ENCODE measurements around the gene GRID2IP.
A peak's percentile ranks its signal among the peaks of the same experiment; 100 is the strongest.

GRID2IP gene

DNA sequence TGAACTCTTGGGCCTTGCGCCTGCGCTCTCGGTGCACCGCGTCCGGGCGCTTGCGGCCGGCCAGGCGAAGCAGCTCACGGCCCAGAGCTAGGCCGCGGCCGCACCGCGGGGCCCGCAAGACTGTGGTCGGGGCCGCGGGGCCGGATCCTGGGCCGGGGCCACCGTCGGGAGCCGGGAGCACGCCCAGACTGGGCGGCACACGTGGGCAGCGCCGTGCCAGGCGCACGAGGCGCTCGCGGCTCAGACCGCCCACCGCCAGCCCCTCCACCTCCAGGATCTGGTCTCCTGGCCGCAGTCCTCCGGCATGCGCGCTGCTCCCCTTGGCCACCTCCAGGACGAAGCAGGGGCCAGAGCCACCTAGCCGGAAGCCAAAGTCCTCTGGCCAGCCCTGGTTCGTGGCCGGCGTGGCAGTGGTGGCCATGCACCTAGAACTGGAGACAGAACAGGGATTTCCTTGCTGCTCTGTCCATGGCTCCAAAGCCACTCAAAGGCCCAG lies at the start of gene GRID2IP:
TSS of gene GRID2IP (minus strand) at position 446 of the 496 bp plus-strand sequence. CDS start at position 421, 25 bp downstream.
- H4K20me1 ChIP-seq (ENCODE audit: insufficient read depth, low read length), result no peaks in the 10 kb centered on the region
- H3K9ac ChIP-seq (ENCODE audit: low read length), result no peak within 1 kb of the TSS
- H3K27ac ChIP-seq (ENCODE audit: low read length), result no peak within 1 kb of the TSS
- H3K27me3 ChIP-seq (ENCODE audit: low read depth, low read length), result no peaks in the 10 kb centered on the region
- no peak within 1 kb of the TSS for H2AFZ ChIP-seq (ENCODE audit: low read depth, low read length)
- H3K9me3 ChIP-seq (ENCODE audit: insufficient read depth, low read length), result no peaks in the 10 kb centered on the region
- no peaks in the 10 kb centered on the region for H3K36me3 ChIP-seq (replicated peaks; ENCODE audit: low read depth, low read length)
- H3K4me1 ChIP-seq (ENCODE audit: low read length), result no peaks in the 10 kb centered on the region
- TF ChIP-seq EZH2phosphoT487 (IDR thresholded peaks at IDR 0.05; ENCODE audit: low read depth), result no peak
- H3K4me2 ChIP-seq (ENCODE audit: low read length), result no peak within 1 kb of the TSS
- H3K4me3 ChIP-seq (ENCODE audit: low read length), result no peak within 1 kb of the TSS
- H3K79me2 ChIP-seq (ENCODE audit: low read length), result no peaks in the 10 kb centered on the region

GRCh38 chr7:6600093-6600492 lies 48.8 kb upstream of the GRID2IP start:
- H3K36me3 ChIP-seq (replicated peaks; ENCODE audit: low read depth, low read length), result peaks cover 12% of the 10 kb centered on the region
- no peak overlapping the region for H3K4me3 ChIP-seq (ENCODE audit: low read length)
- H3K4me2 ChIP-seq (ENCODE audit: low read length), result no peak overlapping the region
- H4K20me1 ChIP-seq (ENCODE audit: insufficient read depth, low read length), result no peaks in the 10 kb centered on the region
- TF ChIP-seq CTCF (IDR thresholded peaks at IDR 0.05; ENCODE audit: low read depth, low read length), result no peak
- no peak for TF ChIP-seq EZH2phosphoT487 (IDR thresholded peaks at IDR 0.05; ENCODE audit: low read depth)
- H3K4me1 ChIP-seq (ENCODE audit: low read length), result no peaks in the 10 kb centered on the region
- no peaks in the 10 kb centered on the region for H3K9me3 ChIP-seq (ENCODE audit: insufficient read depth, low read length)
- H3K27ac ChIP-seq (ENCODE audit: low read length), result no peak overlapping the region
- H2AFZ ChIP-seq (ENCODE audit: low read depth, low read length), result no peak overlapping the region
- no peaks in the 10 kb centered on the region for H3K79me2 ChIP-seq (ENCODE audit: low read length)
- H3K27me3 ChIP-seq (ENCODE audit: low read depth, low read length), result no peaks in the 10 kb centered on the region
- H3K9ac ChIP-seq (ENCODE audit: low read length), result no peak overlapping the region

DNA sequence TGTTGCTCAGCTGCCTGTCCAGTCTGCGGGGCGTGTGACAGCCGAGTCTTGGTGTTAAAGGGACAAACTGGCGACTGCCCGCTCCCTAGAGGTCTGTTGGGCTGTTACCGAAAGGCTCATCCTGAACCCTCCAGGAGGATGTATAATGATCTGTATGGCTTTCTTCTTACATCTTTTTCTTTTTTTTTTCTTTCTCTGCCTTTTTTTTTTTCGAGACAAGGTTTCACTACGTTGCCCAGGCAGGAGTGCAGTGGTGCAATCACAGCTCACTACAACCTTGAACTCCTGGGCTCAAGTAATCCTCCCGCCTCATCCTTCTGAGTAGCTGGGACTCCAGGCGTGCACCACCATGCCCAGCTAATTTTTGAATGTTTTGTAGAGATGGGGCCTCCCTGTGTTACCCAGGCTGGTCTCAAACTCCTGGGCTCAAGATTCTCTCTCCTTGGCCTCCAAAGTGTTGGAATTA lies 39.4 kb upstream of the GRID2IP start:
- peak overlapping the region; percentile 97 for H3K4me3 ChIP-seq (ENCODE audit: low read length)
- H3K36me3 ChIP-seq (replicated peaks; ENCODE audit: low read depth, low read length), result peaks cover 6% of the 10 kb centered on the region
- H4K20me1 ChIP-seq (ENCODE audit: insufficient read depth, low read length), result no peaks in the 10 kb centered on the region
- H3K4me1 ChIP-seq (ENCODE audit: low read length), result peaks cover 4% of the 10 kb centered on the region; the same call in 1 of the 2 replicates
- H2AFZ ChIP-seq (ENCODE audit: low read depth, low read length), result no peak overlapping the region
- TF ChIP-seq EZH2phosphoT487 (IDR thresholded peaks at IDR 0.05; ENCODE audit: low read depth) (no peak), CTCF (IDR thresholded peaks at IDR 0.05; ENCODE audit: low read depth, low read length) (no peak)
- peak overlapping the region; percentile 83 for H3K4me2 ChIP-seq (ENCODE audit: low read length)
- H3K79me2 ChIP-seq (ENCODE audit: low read length), result peaks cover 16% of the 10 kb centered on the region
- no peak overlapping the region for H3K27ac ChIP-seq (ENCODE audit: low read length)
- peak overlapping the region; percentile 72 for H3K9ac ChIP-seq (ENCODE audit: low read length)
- no peaks in the 10 kb centered on the region for H3K9me3 ChIP-seq (ENCODE audit: insufficient read depth, low read length)
- no peaks in the 10 kb centered on the region for H3K27me3 ChIP-seq (ENCODE audit: low read depth, low read length)

GRCh38 chr7:6589829-6590644 lies 38.8 kb upstream of the GRID2IP start, which contains the start of gene INTS15:
Gene INTS15 (plus strand): TSS chr7:6590021. CDS start chr7:6590284, 263 bp downstream.
- Histone ChIP-seq H4K20me1 (ENCODE audit: insufficient read depth, low read length) (no peaks in the 10 kb centered on the region), H3K4me2 (ENCODE audit: low read length) (peak within 1 kb of the TSS; percentile 83), H3K4me1 (ENCODE audit: low read length) (peaks cover 4% of the 10 kb centered on the region; the same call in 1 of the 2 replicates), H3K4me3 (ENCODE audit: low read length) (peak within 1 kb of the TSS; percentile 97), H3K9ac (ENCODE audit: low read length) (peak within 1 kb of the TSS; percentile 72), H3K27me3 (ENCODE audit: low read depth, low read length) (no peaks in the 10 kb centered on the region), H3K9me3 (ENCODE audit: insufficient read depth, low read length) (no peaks in the 10 kb centered on the region), H3K27ac (ENCODE audit: low read length) (peak within 1 kb of the TSS; percentile 20; the same call in 1 of the 2 replicates), H2AFZ (ENCODE audit: low read depth, low read length) (no peak within 1 kb of the TSS), H3K36me3 (replicated peaks; ENCODE audit: low read depth, low read length) (peaks cover 7% of the 10 kb centered on the region), H3K79me2 (ENCODE audit: low read length) (peaks cover 16% of the 10 kb centered on the region)
- no peak for TF ChIP-seq EZH2phosphoT487 (IDR thresholded peaks at IDR 0.05; ENCODE audit: low read depth)
- TF ChIP-seq CTCF (IDR thresholded peaks at IDR 0.05; ENCODE audit: low read depth, low read length), result peak; percentile 22; the same call in 1 of the 2 replicates
